HepG2 (cell line): ENCODE measurements around the gene QKI. TPM values are rescaled to one million over a fixed set of nuclear protein-coding genes. Genes with fewer than 3 reads are reported as not detected.
A peak's percentile ranks its signal among the peaks of the same experiment; 100 is the strongest.

Experiments used
- ATAC-seq: fragments of 200-7000 bp; cut with Tn5 transposase; 3 replicates; pipeline ENCODE4 v1.9.1; 2020; ENCODE audit warnings: mild to moderate bottlenecking, moderate library complexity
- BruUV-seq: library from RNA; stranded (reverse); fragments of 400-500 nt; replicated peaks from 2 replicates; lab custom pipeline; 2021; lab: Mats Ljungman, UMichigan
- CTCF ChIA-PET: fragments of 300-600 bp; formaldehyde crosslinking; extraction: SDS; loops from one replicate; lab custom pipeline; 2021; ENCODE audit warnings: low total read pairs, inconsistent platforms, low intra/inter-chr PET ratio; lab: Yijun Ruan, JAX
- POLR2A ChIA-PET: fragments of 350-600 bp; sonication (Branson Sonifier 250); formaldehyde crosslinking; loops from one replicate; lab custom pipeline; 2020; ENCODE audit warnings: antibody characterized with exemption, inconsistent platforms; lab: Yijun Ruan, JAX
- DNase-seq: peaks from one replicate; pipeline ENCODE4 v3.0.0-alpha.2; 2015; ENCODE audit warnings: low spot score
- FAIRE-seq: peaks from 3 replicates; lab custom pipeline; 2011; peaks lifted over from hg19 to GRCh38; lab: Jason Lieb, UNC
- H2AFZ ChIP-seq: one replicate; pipeline ENCODE4 v1.6.1; 2011; ENCODE audit warnings: low read length, inconsistent platforms
- H3K27ac ChIP-seq: fragments of 300-600 bp; 3 replicates; pipeline ENCODE4 v1.8.0; 2011; ENCODE audit warnings: mixed run types, mild to moderate bottlenecking, mixed read lengths, low read length, inconsistent platforms; ENCODE audit not compliant: insufficient read depth; ENCODE audit errors: extremely low read length
- H3K27me3 ChIP-seq, 2 experiments: fragments of 200-600 bp in 1 of 2; 2 replicates in 1 of 2; 3 replicates in 1 of 2; pipeline versions ENCODE4 v1.6.0 to v1.8.0; 2011; ENCODE audit warnings: low read length in 2 of 2, mild to moderate bottlenecking in 2 of 2, moderate library complexity in 2 of 2, inconsistent platforms in 1 of 2; ENCODE audit not compliant: insufficient read depth in 2 of 2, control insufficient read depth in 1 of 2
- H3K36me3 ChIP-seq, 2 experiments: fragments of 200-600 bp in 1 of 2; replicated peaks in 1 of 2; 2 replicates in 1 of 2; 3 replicates in 1 of 2; pipeline versions ENCODE4 v1.5.1 to v1.8.0; 2011; ENCODE audit warnings: low read length in 2 of 2, inconsistent platforms in 1 of 2; ENCODE audit not compliant: insufficient read depth in 2 of 2, control insufficient read depth in 1 of 2
- H3K4me1 ChIP-seq: 2 replicates; pipeline ENCODE4 v1.5.1; 2012; ENCODE audit warnings: low read length, inconsistent platforms; ENCODE audit not compliant: insufficient read depth
- H3K4me2 ChIP-seq: 2 replicates; pipeline ENCODE4 v1.6.0; 2011; ENCODE audit warnings: low read depth, low read length, inconsistent platforms
- H3K4me3 ChIP-seq, 3 experiments: fragments of 200-600 bp in 1 of 3; sonication (generic), shearing (Covaris generic) in 1 of 3; replicated peaks in 1 of 3; 2 replicates each; pipeline ENCODE4 v1.5.1; 2011 to 2016; ENCODE audit warnings: low read length in 3 of 3, inconsistent platforms in 2 of 3, low read depth in 2 of 3, mild to moderate bottlenecking in 2 of 3, control low read depth in 1 of 3, mixed read lengths in 1 of 3; ENCODE audit not compliant: insufficient read depth in 1 of 3
- H3K79me2 ChIP-seq: one replicate; pipeline ENCODE4 v1.6.1; 2011; ENCODE audit warnings: low read length, inconsistent platforms; ENCODE audit not compliant: insufficient read depth
- H3K9ac ChIP-seq: 2 replicates; pipeline ENCODE4 v1.6.0; 2011; ENCODE audit warnings: mild to moderate bottlenecking, low read depth, low read length, inconsistent platforms; ENCODE audit not compliant: insufficient read depth
- H3K9me3 ChIP-seq: 2 replicates; pipeline ENCODE4 v1.5.1; 2012; ENCODE audit warnings: mild to moderate bottlenecking, low read length
- H4K20me1 ChIP-seq: 2 replicates; pipeline ENCODE4 v1.6.0; 2011; ENCODE audit warnings: inconsistent platforms, mild to moderate bottlenecking, low read length, moderate library complexity; ENCODE audit not compliant: insufficient read depth
- ATRX ChIP-seq: sonication (generic); formaldehyde crosslinking; IDR thresholded peaks from 2 replicates; pipeline ENCODE4 v1.4.0; 2020; ENCODE audit warnings: missing genetic modification reagents, borderline replicate concordance
- FOXA3 ChIP-seq: IDR thresholded peaks from 2 replicates; pipeline ENCODE4 v1.6.1; 2016; ENCODE audit warnings: missing genetic modification reagents, missing compliant biosample characterization
- KDM2A ChIP-seq: sonication (generic); formaldehyde crosslinking; IDR thresholded peaks from 2 replicates; pipeline ENCODE4 v1.4.0; 2020; ENCODE audit warnings: low read depth, missing genetic modification reagents, borderline replicate concordance
- MIER2 ChIP-seq: IDR thresholded peaks from 2 replicates; pipeline ENCODE4 v1.6.1; 2016; ENCODE audit warnings: missing biosample characterization, missing genetic modification reagents
- NR3C1 ChIP-seq: sonication (generic); formaldehyde crosslinking; IDR thresholded peaks from 2 replicates; pipeline ENCODE4 v1.4.0; 2020; ENCODE audit warnings: missing genetic modification reagents
- SMC3 ChIP-seq: IDR thresholded peaks from 2 replicates; pipeline ENCODE4 v1.6.1; 2011; ENCODE audit warnings: low read length, improper control_type of control experiment
- THYN1 ChIP-seq: sonication (generic); formaldehyde crosslinking; IDR thresholded peaks from 2 replicates; pipeline ENCODE4 v1.8.1; 2023; ENCODE audit warnings: low read depth, mild to moderate bottlenecking, moderate library complexity, missing genetic modification reagents, borderline replicate concordance
- ZNF891 ChIP-seq: sonication (generic); formaldehyde crosslinking; IDR thresholded peaks from 2 replicates; pipeline ENCODE4 v1.5.0; 2020; ENCODE audit warnings: mild to moderate bottlenecking, missing genetic modification reagents
- WGBS: methylation state at CpG from one replicate; pipeline ENCODE4 v1.1.6; 2017; ENCODE audit warnings: low lambda C conversion rate; 5-methylcytosine and 5-hydroxymethylcytosine counted together
- in situ Hi-C: cut with HindIII; loops from 2 replicates; pipeline ENCODE4 v1.10.0; 2017; ENCODE audit warnings: low pct_unique_long_range_greater_than_20kb; ENCODE audit not compliant: extremely low pct_ligation_motif_present
- intact Hi-C: fragments of 100-400 bp; cut with micrococcal nuclease; formaldehyde crosslinking; loops from one replicate; pipeline ENCODE4 v1.10.0; 2022; ENCODE audit not compliant: unreplicated experiment
- polyA plus RNA-seq, 8 experiments: library from polyadenylated mRNA; depleted of rRNA in 3 of 8; stranded (reverse) in 7 of 8; unstranded in 1 of 8; fragments of >200 nt; fragmentation: Illumina TruSeq in 4 of 8; extraction: Trizol in 4 of 8; gene quantifications; 2 replicates each; pipeline versions ENCODE4 v1.2.1 to v1.2.3, GENCODE V29; 2011 to 2016; ENCODE audit warnings: low read depth in 4 of 8, missing spikeins in 1 of 8, mixed read lengths in 1 of 8; ENCODE audit not compliant: insufficient read depth in 1 of 8
- total RNA-seq, 5 experiments: library from RNA; depleted of rRNA; stranded (reverse); fragments of >200 nt; fragmentation: Illumina TruSeq; extraction: Trizol; gene quantifications; 2 replicates each; pipeline ENCODE4 v1.2.3, GENCODE V29; 2016; ENCODE audit warnings: low read depth in 1 of 5
- TF ChIP-seq, protein P1 (sequence below): sonication (generic); formaldehyde crosslinking; IDR thresholded peaks from 2 replicates; pipeline ENCODE4 v1.4.0; 2020; ENCODE audit warnings: mild to moderate bottlenecking, missing genetic modification reagents
- TF ChIP-seq, protein P2 (sequence below): sonication (generic); formaldehyde crosslinking; IDR thresholded peaks from 2 replicates; pipeline ENCODE4 v1.4.0; 2020; ENCODE audit warnings: mild to moderate bottlenecking, low read depth, missing genetic modification reagents
- TF ChIP-seq, protein P3 (sequence below): sonication (generic); formaldehyde crosslinking; IDR thresholded peaks from 2 replicates; pipeline ENCODE4 v1.5.1; 2020; ENCODE audit warnings: missing genetic modification reagents, mild to moderate bottlenecking, borderline replicate concordance
- TF ChIP-seq, protein P4 (sequence below): IDR thresholded peaks from 2 replicates; pipeline ENCODE4 v1.6.1; 2016; ENCODE audit warnings: missing genetic modification reagents, missing compliant biosample characterization

QKI gene
- total and polyA plus RNA-seq, 2 of the 13 experiments (the other 11 are each of a cell fraction or from before 2014, with no cell fraction given): 136 to 137 TPM

DNA sequence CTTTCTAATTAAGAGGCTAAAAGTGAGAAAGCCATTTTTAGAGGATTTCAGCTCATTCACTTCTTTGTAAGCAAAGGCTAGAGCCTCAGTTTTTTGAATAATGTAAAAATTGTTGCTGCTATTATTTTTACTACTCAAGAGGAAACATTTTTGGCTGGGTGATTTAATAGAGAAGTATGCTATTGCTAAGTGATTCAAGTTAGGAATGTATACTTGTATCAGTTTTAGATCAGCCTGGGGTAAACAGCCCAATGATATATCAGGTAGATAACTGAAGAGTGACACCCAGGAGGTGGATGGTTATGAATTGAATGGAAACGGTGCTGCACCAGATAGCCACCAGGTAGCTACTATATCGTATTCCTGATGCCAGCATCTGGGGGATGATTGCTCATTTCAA is 9.2 kb downstream of the QKI start (continued):
- TF ChIP-seq, protein P1, sequence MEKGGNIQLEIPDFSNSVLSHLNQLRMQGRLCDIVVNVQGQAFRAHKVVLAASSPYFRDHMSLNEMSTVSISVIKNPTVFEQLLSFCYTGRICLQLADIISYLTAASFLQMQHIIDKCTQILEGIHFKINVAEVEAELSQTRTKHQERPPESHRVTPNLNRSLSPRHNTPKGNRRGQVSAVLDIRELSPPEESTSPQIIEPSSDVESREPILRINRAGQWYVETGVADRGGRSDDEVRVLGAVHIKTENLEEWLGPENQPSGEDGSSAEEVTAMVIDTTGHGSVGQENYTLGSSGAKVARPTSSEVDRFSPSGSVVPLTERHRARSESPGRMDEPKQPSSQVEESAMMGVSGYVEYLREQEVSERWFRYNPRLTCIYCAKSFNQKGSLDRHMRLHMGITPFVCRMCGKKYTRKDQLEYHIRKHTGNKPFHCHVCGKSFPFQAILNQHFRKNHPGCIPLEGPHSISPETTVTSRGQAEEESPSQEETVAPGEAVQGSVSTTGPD (CRISPR knock-in tag): no peak
- TF ChIP-seq ATRX (no peak), THYN1 (CRISPR knock-in tag) (no peak), NR3C1 (CRISPR knock-in tag) (no peak), KDM2A (CRISPR knock-in tag) (no peak)
- TF ChIP-seq, protein P2, sequence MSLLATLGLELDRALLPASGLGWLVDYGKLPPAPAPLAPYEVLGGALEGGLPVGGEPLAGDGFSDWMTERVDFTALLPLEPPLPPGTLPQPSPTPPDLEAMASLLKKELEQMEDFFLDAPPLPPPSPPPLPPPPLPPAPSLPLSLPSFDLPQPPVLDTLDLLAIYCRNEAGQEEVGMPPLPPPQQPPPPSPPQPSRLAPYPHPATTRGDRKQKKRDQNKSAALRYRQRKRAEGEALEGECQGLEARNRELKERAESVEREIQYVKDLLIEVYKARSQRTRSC (CRISPR knock-in tag): no peak
- TF ChIP-seq, protein P3, sequence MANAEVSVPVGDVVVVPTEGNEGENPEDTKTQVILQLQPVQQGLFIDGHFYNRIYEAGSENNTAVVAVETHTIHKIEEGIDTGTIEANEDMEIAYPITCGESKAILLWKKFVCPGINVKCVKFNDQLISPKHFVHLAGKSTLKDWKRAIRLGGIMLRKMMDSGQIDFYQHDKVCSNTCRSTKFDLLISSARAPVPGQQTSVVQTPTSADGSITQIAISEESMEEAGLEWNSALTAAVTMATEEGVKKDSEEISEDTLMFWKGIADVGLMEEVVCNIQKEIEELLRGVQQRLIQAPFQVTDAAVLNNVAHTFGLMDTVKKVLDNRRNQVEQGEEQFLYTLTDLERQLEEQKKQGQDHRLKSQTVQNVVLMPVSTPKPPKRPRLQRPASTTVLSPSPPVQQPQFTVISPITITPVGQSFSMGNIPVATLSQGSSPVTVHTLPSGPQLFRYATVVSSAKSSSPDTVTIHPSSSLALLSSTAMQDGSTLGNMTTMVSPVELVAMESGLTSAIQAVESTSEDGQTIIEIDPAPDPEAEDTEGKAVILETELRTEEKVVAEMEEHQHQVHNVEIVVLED: no peak

DNA sequence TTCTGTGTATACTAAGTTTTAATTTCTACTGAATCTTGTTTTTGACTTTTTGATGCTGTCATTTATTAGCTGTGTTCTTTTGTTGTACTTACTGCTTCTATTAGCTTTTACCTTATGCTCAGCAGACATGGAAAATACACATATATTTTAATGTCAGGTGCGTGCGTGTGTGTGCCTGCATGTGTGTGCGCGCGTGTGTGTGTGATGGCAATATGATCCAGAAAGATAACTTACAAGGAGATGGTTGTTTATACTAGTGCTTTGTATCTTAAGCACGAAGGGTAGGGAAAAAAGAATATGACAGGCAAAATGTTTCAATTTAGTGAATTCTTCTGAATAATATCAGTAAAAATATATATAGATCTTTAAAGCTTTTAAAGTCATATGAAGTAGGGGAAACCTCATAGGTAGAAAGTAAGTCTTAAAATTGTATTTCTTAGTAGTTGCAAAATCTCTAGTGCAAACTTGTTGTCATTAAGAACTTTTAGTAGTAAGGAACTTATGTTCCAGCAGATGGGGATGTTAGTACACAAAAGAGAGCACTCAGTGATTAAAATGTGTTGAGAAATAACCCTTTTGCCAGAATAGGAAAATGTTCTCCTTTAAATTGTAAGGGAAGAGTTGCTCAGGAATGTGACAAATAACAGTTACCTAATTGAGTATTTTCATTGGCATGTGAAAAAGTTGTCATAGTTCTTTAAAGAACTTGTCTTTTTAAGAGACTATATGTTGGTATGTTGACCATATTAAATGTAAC is 13.2 kb downstream of the QKI start:
- DNase-seq (peak; percentile 61), FAIRE-seq (no peak), ATAC-seq (peak; percentile 50)
- H3K9ac ChIP-seq: no peak overlapping the region
- H3K4me1 ChIP-seq: peaks cover 25% of the 10 kb centered on the region
- ChIA-PET POLR2A (no interaction called here), CTCF (interaction anchor here (0.7 to 2.0 kb wide), 3 partner anchors 127 to 1499 kb away, joined by 3 to 8 read pairs (median 5); no protein-coding TSS in a partner anchor)
- in situ Hi-C loops (loop anchor here (10.0 kb wide), 2 partner anchors 137 to 527 kb away; no protein-coding TSS in a partner anchor), intact Hi-C loops (loop anchor here (1.0 to 5.0 kb wide), 4 partner anchors 19 to 1500 kb away; no protein-coding TSS in a partner anchor)
- no peak overlapping the region for H3K4me3 ChIP-seq
- 98% methylated on average over 6 of the region's 6 CpGs for WGBS
- H4K20me1 ChIP-seq: peaks cover 72% of the 10 kb centered on the region
- peaks cover 100% of the 10 kb centered on the region for H3K79me2 ChIP-seq
- no peak overlapping the region for H3K4me2 ChIP-seq
- H2AFZ ChIP-seq: no peak overlapping the region
- H3K36me3 ChIP-seq: no peaks in the 10 kb centered on the region
- no TSS peak for BruUV-seq
- no peaks in the 10 kb centered on the region for H3K27me3 ChIP-seq
- H3K27ac ChIP-seq: no peak overlapping the region
- no peaks in the 10 kb centered on the region for H3K9me3 ChIP-seq
- peak; percentile 6; the same call in 1 of the 2 replicates for TF ChIP-seq FOXA3
- peak; percentile 31; the same call in 1 of the 2 replicates for TF ChIP-seq SMC3
- no peak for TF ChIP-seq ZNF891 (CRISPR knock-in tag)
- no peak for TF ChIP-seq MIER2 (CRISPR knock-in tag)
- TF ChIP-seq, protein P4, sequence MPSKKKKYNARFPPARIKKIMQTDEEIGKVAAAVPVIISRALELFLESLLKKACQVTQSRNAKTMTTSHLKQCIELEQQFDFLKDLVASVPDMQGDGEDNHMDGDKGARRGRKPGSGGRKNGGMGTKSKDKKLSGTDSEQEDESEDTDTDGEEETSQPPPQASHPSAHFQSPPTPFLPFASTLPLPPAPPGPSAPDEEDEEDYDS (CRISPR knock-in tag): no peak
